GM21447 (cell line): ENCODE results near the gene CEP128.

Experiments used
- ATAC-seq: cut with Tn5 transposase; IDR thresholded peaks from one replicate; pipeline ENCODE4 v1.9.1; 2021; ENCODE audit not compliant: unreplicated experiment

The CEP128 gene

DNA sequence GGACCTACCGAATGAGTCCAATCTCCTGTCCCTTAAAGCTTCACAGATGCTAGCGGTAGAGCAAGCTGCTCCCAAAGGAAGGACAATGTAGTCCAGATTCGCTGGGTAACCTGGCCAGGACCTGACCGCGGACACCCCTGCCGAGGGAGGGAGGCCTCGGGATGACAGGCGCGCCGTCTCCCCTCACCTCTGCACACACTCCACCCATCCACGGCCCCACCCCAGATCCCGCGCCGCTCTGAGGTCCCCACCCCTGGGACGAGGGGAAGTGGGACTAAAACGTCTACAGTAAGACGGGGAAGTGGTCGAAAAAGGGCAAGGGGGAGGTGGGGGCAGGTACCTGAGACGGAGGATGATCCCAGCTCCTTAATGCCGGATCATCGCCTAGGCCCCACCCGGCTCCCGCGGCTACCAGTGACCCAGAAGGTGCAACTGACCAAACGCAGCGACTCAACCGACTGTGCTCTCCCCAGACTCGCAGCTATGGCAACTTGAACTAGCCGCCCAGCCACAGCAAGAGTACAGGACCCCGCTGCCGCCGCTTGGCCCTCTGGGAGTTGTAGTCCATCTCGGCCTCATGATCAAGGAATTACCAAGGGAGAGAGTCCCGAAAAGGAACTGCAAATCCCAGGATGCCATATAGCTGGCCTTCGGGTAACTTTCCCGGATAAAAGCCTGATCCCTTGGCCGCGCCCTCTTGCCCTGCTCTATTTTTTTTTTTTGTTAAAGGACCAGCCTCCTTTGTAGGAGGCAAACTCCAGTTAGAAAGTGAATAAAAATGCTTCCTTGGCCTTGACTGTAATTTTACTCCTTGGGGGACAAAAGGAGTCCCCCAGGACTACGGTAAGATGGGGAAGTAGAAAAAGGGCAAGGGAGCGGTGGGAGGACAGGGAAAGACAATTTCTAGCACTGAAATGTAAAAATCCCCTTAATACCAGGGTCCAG lies at the start of gene CEP128:
Gene CEP128 (minus strand): TSS at position 498 of the 945 bp plus-strand sequence.
- ATAC-seq, result peak; percentile 96

DNA sequence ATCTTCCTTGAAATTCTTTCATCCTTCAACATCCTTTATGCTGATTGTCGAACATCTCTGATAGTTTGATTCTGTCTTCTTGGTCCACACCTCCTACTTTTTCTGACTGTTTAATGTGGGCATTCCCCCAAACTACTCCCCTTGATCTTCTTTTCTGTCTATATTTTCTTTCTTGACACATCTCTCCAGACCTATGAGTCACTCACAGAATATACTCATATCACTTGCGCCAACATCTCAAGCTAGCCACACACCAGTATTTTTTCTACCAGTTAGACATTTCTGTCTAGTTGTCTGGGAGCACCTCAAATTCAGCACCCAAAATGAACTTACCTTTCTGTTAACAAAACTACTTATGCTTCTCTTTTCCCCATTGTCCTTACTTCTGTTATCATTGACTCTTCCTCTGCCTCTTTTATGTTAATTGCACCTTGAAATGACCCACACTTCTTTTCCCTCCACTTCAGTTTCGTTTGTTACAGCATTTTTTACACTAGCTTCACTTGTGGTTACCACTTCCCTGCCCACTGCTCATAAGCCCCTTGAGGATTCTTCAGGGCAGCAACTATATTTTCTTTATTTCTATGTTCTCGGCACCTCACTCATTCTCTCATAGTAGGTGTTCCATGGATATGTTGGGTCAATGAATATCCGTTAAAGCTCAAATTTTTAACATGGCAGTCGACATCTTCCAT lies 47.3 kb upstream of the CEP128 start:
- peak; percentile 50 for ATAC-seq

DNA sequence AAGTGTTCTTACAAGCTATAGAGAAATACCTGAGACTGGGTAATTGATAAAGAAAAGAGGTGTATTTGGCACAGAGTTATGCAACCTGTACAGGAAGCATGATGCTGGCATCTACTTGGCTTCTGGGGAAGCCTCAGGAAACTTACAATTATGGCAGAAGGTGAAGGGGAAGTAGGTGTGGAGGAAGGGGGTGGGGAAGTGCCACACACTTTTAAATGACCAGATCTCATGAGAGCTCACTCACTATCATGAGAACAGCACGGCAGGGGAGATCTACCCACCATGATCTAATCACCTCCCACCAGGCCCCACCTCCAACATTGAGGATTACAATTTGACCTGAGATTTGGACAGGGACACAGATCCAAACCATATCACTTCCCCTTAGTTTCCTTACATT lies 46.7 kb upstream of the CEP128 start:
- no peak for ATAC-seq

GRCh38 chr14:80987235-80988032 lies 45.9 kb upstream of the CEP128 start:
- peak; percentile 56 for ATAC-seq

- ATAC-seq, result no peak
Observed at GRCh38 chr14:80982711-80983110, 41.2 kb upstream of the CEP128 start.

DNA sequence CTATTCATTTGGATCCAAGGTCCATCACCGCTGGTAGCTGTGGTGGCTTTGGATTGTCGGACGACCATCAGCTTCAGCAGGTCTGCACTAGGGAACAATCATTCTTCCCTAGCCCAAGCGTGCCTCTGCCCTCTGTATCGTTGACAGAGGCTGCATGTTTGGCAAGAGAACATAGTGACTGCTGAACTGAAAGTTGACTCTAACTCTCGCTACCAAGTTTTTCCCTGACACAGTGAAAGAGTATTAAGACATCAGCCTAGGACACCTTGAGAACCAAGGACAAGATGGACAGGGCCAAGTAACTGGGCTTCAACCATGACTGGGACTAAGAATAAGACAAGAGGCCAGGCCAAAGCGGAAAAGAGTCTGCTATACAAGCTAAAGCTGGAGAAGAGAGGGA lies 40.1 kb upstream of the CEP128 start:
- no peak for ATAC-seq

GRCh38 chr14:80981156-80981555 lies 39.6 kb upstream of the CEP128 start:
- ATAC-seq, result no peak

DNA sequence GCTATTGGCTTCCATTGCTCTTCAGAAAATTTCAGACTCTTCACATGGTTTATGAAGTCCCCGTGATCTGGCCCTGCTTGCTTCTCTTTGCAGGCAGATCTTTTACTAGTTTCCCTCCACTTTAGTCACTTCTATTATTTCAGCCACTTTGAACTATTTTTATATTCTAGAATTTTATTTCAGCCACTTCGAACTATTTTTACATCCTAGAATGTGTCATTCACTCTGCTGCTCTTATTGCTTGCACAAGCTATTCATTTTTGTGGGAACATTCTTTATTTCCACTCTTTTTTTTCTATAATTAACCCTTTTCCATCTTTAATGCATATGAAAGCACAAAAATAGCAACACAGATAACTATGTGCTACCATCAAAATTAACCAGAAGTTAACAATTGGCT lies 38.4 kb upstream of the CEP128 start:
- ATAC-seq, result no peak

GRCh38 chr14:80978403-80978802 lies 36.9 kb upstream of the CEP128 start:
- no peak for ATAC-seq

GRCh38 chr14:80977221-80977620 lies 35.7 kb upstream of the CEP128 start:
- ATAC-seq, result no peak

DNA sequence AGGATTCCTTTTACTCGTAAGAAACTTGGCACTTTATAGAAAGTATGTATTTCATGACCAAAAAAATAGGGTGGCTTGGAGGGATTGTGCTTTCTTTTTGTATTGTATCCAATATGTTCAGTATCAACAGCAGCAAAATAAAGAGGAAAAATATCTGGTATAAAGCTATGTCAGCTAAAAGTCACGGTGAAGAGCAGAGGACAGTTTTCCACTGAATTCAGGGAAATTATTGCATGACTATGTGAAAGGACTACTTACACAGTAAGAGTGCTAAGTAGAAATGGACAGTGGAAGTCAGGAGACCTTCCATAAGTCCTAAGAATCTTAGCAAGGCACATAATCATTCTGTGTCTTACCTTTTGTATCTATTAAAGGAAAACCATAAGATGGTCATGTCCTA lies 33.1 kb upstream of the CEP128 start:
- ATAC-seq, result no peak

GRCh38 chr14:80973931-80974641 lies 32.5 kb upstream of the CEP128 start:
- no peak for ATAC-seq

- no peak for ATAC-seq
Observed at GRCh38 chr14:80965037-80965436, 23.5 kb upstream of the CEP128 start.

DNA sequence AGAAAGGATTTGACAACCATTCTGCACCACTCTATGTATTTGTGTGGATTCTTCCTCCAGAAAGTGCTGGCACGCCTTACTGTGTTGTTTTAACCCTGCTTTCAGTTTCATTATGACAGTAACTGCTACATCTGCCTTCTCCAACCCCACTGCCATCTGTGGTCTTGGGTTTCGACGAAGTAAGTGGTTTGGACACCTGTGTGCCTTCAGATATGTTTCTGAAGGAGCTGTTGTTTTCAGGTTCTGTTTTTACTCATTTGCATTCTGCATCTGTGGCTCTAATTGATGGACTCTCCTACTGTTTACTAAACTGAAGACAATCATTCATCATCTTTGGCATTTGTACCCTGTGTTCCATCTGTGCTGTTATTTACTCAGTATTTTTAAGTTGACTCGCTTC lies 18.0 kb upstream of the CEP128 start:
- peak; percentile 96 for ATAC-seq

DNA sequence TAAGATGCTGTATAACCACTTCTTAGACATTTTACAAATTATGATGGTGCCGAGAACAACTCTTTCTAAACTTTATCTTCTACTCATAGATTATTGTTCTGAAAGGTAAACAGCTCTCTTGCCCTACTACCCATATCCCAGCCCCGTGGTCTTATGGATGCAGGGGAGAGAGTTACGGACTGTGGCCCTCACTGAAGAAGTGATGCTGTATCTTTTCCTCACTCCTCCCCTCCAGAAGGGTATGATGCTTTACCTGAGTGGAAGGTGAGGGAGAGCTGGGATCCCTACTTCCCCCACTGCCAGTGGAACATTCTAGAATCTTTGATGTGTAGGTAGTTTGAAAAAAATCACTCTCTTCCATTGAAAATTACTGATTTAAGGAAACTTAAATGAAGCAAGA lies 17.4 kb upstream of the CEP128 start:
- ATAC-seq, result no peak

DNA sequence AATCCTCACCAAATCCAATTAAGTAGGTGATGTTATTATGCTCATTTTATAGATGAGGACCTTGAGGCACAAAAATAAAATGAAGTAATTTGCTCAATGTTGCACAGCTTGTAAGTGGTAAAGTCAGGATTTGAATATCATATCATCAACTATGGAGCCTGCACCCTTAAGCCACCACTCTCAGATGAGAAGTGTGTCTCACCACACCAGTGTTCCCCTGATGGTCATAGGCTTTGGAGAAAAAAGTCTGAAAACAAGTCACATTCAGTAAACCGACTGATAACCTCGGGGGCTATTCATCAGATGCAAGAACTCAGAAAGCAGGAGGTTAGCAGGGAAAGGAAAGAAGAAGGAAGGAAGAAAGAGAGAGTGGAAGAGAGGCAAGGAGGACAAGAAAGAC lies 16.7 kb upstream of the CEP128 start:
- ATAC-seq, result no peak

GRCh38 chr14:80957613-80958012 lies 16.1 kb upstream of the CEP128 start:
- ATAC-seq, result no peak

GRCh38 chr14:80956922-80957321 lies 15.4 kb upstream of the CEP128 start:
- no peak for ATAC-seq

GRCh38 chr14:80956102-80956501 lies 14.6 kb upstream of the CEP128 start:
- ATAC-seq, result no peak

GRCh38 chr14:80955416-80955941 lies 13.9 kb upstream of the CEP128 start, which contains the start of gene TSHR:
Gene TSHR, plus strand, starts transcription at chr14:80955621. Its CDS starts 60 bp downstream, at chr14:80955681.
- ATAC-seq, result no peak
